GM06990 (cell line): ENCODE results near the gene PAWR.

Experiments used
- DNase-seq: peaks from one replicate; pipeline ENCODE4 v3.0.0-alpha.2; 2011; ENCODE audit not compliant: insufficient read length; ENCODE audit errors: extremely low read depth
- H3K27me3 ChIP-seq: replicated peaks from 2 replicates; pipeline ENCODE4 v1.6.0; 2011; ENCODE audit warnings: low read length; ENCODE audit not compliant: control insufficient read depth, insufficient read depth
- H3K36me3 ChIP-seq: 2 replicates; pipeline ENCODE4 v1.5.1; 2011; ENCODE audit warnings: low read length; ENCODE audit not compliant: control insufficient read depth, insufficient read depth
- H3K4me3 ChIP-seq: replicated peaks from 2 replicates; pipeline ENCODE4 v1.5.1; 2011; ENCODE audit warnings: low read depth, mild to moderate bottlenecking, control low read depth, low read length
- TF ChIP-seq, protein P1 (sequence below): IDR thresholded peaks from 2 replicates; pipeline ENCODE4 v1.5.1; 2011; ENCODE audit warnings: low read length, control low read depth, mild to moderate bottlenecking, inconsistent platforms; ENCODE audit not compliant: insufficient read depth, poor library complexity, severe bottlenecking

PAWR gene

DNA sequence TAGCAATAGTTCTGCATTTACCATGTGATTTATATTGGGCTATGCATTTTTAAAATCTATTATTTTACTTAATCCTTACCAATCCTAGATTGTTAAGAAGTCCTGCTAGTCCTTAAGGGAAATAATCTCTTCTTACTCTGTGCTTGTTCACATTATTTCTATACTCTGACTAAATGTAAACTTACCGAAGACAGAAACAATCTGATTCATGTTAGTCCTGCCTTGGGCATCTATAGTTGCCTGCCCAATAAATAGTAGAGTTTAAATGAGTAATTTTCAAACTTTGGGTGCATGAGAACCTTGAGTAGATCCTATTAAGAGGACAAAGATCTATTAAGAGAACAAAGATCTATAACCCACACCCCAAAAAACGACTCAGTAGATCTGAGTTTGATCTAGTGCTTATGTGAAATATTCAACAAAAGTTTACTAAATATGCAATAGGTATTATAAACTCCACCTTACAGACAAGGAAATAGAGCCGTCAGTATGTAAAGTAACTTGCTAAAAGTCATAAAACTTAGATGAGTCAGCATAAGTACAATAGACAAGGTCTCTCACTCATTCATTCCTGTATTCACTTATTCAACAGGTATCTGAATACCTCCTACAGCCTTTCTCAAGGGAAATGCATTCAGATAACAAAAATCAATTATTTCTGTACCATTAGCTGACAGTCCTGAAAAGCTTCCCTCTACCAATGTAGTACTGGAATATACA lies 127.6 kb downstream of the PAWR start:
- H3K36me3 ChIP-seq = no peaks in the 10 kb centered on the region
- no peaks in the 10 kb centered on the region for H3K27me3 ChIP-seq
- no peak for DNase-seq
- H3K4me3 ChIP-seq = no peak overlapping the region
- TF ChIP-seq, protein P1, sequence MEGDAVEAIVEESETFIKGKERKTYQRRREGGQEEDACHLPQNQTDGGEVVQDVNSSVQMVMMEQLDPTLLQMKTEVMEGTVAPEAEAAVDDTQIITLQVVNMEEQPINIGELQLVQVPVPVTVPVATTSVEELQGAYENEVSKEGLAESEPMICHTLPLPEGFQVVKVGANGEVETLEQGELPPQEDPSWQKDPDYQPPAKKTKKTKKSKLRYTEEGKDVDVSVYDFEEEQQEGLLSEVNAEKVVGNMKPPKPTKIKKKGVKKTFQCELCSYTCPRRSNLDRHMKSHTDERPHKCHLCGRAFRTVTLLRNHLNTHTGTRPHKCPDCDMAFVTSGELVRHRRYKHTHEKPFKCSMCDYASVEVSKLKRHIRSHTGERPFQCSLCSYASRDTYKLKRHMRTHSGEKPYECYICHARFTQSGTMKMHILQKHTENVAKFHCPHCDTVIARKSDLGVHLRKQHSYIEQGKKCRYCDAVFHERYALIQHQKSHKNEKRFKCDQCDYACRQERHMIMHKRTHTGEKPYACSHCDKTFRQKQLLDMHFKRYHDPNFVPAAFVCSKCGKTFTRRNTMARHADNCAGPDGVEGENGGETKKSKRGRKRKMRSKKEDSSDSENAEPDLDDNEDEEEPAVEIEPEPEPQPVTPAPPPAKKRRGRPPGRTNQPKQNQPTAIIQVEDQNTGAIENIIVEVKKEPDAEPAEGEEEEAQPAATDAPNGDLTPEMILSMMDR = no peak

DNA sequence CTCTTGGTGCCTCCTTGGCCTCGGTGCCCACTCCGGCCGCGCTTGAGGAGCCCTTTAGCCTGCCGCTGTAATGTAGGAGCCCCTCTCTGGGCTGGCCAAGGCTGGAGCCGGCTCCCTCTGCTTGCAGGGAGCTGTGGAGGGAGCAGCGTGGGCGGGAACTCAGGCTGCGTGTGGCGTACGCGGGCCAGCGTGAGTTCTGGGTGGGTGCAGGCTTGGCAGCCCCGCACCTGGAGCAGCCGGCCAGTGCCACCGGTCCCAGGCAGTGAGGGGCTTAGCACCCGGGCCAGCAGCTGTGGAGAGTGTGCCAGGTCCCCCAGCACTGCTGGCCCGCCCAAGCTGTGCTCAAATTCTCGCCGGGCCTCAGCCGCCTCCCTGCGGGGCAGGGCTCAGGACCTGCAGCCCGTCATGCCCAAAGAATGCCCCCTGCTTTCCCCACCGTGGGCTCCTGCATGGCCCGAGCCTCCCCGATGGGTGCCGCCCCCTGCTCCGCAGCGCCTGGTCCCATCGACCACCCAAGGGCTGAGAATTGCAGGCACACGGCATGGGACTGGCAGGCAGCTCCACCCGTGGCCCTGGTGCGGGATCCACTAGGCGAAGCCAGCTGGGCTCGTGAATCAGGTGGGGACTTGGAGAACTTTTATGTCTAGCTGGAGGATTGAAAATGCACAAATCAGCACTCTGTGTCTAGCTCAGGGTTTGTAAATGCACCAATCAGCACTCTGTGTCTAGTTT lies 129.2 kb downstream of the PAWR start:
- no peaks in the 10 kb centered on the region for H3K36me3 ChIP-seq
- TF ChIP-seq, protein P1 = no peak
- no peak overlapping the region for H3K4me3 ChIP-seq
- DNase-seq = no peak
- no peaks in the 10 kb centered on the region for H3K27me3 ChIP-seq

DNA sequence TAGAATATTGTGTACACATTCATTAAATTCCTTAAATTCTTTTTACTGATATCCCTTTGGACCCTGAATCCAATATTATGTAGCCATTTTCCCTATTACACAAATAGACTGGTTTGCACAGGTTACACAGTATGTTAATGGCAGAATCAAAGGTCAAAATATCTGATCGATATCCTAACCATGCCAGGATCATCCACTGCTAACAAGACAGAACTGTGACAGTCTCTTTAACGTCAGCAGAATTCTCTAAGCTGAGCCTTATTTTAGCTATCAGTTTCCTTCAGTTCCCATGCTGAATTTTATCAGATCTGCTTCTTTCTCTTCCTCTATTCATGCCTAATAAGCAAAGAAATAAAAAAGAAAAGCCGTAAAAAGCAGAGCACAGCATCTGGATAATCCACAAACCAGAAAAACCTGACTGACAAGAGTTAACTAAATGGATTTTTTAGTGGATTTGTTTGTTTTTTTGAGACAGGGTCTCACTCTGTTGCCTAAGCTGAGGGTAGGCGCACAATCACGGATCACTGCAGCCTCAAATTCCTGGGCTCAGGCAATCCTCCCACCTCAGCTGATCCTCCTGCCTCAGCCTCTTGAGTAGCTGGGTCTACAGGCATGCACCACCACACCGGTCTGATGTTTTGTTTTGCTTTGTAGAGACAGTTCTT lies 130.4 kb downstream of the PAWR start:
- H3K27me3 ChIP-seq = no peaks in the 10 kb centered on the region
- no peaks in the 10 kb centered on the region for H3K36me3 ChIP-seq
- TF ChIP-seq, protein P1 = no peak

DNA sequence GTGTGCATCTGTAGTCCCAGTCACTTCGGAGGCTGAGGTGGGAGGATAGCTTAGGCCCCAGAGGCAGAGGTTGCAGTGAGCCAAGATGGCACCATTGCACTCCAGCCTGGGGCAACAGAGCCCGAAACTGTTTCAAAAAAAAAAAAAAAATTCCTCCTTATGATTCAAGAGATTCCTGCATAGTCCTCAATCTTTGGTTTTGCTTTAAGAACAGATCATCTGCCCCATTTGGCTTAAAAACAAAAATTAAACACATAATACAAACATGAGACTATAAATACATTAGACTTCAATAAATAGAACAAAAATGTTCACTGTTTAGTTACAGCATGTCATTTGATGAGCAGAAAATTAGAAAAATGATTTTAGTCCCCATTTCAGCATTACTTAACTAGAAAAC lies 131.2 kb downstream of the PAWR start:
- TF ChIP-seq, protein P1 = no peak
- no peaks in the 10 kb centered on the region for H3K36me3 ChIP-seq
- no peaks in the 10 kb centered on the region for H3K27me3 ChIP-seq
- no peak for DNase-seq
- H3K4me3 ChIP-seq = no peak overlapping the region

More for the DNA sequence above, 130.4 kb downstream of the PAWR start:
- no peak overlapping the region for H3K4me3 ChIP-seq
- DNase-seq = no peak

DNA sequence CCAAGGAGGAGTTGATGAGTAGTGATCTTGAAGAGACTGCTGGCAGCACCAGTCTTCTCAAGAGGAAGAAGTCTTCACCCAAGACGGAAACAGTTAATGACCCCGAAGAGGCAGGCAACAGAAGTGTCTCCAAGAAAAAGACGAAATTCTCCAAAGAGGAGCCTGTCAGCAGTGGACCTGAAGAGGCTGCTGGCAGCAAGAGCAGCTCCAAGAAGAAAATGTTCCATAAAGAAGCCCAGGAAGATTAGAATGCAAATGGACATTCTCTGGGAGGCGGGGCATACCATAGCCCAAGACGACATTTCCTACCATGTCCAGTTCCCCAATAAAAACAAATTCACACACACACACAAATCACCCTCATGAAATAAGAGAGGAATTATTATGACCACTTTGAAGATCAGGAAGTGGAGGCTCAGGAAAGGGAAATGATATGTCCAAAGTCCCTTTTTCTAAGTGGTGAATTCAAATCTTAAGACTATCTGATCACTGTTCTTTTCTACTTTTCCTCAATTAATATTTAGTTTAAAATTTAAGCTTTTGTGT lies 131.8 kb downstream of the PAWR start:
- no peaks in the 10 kb centered on the region for H3K36me3 ChIP-seq
- DNase-seq = no peak
- no peak overlapping the region for H3K4me3 ChIP-seq
- TF ChIP-seq, protein P1 = no peak
- H3K27me3 ChIP-seq = no peaks in the 10 kb centered on the region
